Right lung (tissue), 5 donors: ENCODE data around the gene RPL37A. TPM values are rescaled to one million over a fixed set of nuclear protein-coding genes. Genes with fewer than 3 reads are reported as not detected.

Experiments
- DNase-seq, 2 donors: peaks; one replicate each; pipeline ENCODE4 v3.0.0-alpha.2; 2013
- polyA plus RNA-seq, 5 donors: library from polyadenylated mRNA; unstranded; fragments of 120-200 nt; gene quantifications; one replicate each; pipeline versions ENCODE4 v1.2.1 to v1.2.3, GENCODE V29; 2013; ENCODE audit warnings: inconsistent platforms in 1 of 5, low replicate concordance in 1 of 5; ENCODE audit not compliant: insufficient read length in 5 of 5, insufficient read depth in 1 of 5

The RPL37A gene
- polyA plus RNA-seq, 5 donors, result 2,481 to 3,642 (median 2,862) TPM

DNA sequence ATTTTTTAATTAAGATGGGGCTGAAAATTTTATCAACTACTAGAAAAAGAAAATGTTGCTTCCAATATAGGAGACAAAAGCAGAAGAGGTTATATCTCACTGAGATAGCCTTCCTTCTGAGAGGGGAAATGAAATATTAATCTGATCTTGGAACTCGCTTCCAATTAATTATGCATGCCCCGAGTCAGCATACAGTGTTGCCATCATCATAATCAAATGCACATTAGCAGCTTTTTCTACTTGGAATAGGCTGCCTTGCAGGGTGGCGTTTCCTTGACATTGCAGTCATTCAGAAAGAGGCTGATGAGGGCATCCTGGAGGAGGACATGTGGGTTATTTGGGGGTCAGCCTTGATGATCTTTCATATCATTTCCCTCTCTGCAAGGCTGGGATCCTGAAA is 18.4 kb upstream of the RPL37A start:
- no peak for DNase-seq

DNA sequence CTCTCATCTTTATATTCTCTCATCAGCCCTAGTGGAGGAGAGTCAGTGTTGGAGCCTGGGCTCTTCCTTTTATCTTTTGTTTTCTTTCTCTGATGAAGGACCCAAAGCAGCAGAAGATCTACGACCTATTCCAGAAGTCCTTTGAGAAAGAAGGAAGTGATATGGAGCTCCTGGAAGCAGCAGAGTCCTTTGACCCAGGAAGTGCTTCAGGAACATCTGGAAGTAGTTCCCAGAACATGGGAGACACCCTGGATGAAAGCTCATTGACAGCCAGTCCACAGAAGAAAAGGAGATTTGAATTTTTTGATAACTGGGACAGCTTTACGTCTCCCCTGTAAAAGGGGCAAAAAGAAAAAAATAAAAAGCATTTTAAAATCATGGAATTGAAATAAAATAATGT is 16.0 kb upstream of the RPL37A start:
- no peak for DNase-seq

DNA sequence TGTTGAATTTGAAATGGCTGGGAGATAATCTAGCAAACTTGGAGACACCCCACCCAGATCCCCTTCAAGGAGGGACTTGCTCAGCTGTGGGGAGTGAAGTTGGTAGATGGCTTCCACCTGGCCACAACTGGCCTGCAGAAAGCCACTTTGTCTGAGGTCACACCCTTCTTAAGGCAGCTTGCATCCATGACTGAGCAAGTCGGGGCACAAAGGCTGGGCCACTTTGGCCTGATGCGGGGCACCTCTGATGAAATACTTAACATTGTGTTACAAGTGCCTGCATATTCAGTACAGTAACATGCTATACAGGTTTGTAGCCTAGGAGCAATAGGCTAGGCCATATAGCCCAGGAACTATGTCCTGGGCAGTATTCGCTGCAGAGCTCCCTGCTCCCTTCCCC is 13.4 kb upstream of the RPL37A start:
- DNase-seq, result no peak

DNA sequence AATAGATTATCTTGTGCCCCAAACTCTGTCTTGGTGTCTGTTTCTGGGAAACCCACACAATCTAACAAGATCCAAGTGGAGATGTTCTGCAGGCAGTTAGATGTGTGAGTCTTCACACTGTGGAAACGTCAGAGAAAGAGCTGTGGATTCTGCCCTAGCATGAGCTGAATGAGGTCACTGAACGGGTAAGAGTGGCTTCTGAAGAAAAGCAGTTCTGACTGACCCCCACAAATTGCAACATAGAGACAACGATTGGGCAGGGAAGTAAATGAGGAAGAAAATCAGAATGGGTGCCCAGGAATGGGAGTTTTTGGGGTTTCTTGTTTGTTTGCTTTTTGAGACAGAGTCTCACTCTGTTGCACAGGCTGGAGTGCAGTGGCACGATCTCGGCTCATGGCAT is 12.9 kb upstream of the RPL37A start:
- DNase-seq, result no peak

DNA sequence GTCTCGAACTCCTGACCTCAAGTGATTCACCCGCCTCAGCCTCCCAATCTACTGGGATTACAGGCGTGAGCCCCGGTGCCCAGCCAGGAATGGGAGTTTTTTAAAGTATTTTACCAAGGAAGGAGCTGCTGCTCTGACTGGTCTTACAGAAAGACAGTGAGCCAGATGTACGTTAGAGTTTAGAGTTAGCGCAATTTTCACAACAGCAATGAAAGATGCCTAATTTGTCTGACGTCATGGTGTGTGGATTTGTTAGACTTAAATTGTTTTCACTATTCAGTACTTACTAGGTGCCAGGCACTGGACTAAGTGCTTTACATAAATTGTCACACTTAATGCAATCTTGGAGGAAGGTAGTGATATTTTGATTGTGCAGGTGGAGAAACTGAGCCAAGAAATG is 12.4 kb upstream of the RPL37A start:
- DNase-seq, result no peak

DNA sequence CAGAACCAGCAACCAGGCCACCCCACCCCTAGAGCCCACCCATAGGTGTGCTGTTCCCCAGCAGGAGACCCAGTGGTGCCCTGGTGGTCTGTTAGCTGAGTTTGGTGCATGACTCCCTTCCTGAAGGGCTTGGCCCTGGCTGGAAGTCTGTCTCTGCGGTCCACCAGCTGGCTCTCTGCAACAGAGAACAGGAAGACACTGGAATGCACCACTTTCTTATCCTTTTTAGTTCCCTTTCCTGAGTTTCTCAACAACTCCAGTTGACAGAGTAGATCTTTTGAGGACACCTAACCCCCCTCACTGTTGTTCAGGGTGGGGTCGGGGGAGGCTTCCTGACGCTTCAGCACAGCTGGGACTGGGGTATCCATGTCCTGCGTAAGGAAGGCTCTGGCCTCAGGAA is 11.9 kb upstream of the RPL37A start:
- no peak for DNase-seq

DNA sequence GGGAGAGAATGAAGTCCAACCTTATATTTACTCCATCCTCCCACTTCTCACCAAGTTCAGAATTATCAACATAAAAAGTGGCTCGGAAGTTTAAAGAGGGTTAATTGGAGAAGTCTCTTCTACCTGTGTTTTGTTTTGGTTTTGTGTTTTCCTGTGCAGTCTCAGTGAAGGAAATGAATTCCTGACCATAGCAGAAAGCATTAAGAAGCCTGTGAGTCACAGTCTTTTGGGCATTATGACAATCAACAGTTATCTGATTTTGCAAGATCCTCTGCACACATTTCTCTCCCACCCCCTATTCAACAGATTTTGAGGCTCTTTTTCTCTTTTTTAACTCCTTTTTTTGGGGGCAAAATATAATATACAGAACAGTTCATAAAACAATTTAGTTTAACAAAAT is 8.6 kb upstream of the RPL37A start:
- no peak for DNase-seq

DNA sequence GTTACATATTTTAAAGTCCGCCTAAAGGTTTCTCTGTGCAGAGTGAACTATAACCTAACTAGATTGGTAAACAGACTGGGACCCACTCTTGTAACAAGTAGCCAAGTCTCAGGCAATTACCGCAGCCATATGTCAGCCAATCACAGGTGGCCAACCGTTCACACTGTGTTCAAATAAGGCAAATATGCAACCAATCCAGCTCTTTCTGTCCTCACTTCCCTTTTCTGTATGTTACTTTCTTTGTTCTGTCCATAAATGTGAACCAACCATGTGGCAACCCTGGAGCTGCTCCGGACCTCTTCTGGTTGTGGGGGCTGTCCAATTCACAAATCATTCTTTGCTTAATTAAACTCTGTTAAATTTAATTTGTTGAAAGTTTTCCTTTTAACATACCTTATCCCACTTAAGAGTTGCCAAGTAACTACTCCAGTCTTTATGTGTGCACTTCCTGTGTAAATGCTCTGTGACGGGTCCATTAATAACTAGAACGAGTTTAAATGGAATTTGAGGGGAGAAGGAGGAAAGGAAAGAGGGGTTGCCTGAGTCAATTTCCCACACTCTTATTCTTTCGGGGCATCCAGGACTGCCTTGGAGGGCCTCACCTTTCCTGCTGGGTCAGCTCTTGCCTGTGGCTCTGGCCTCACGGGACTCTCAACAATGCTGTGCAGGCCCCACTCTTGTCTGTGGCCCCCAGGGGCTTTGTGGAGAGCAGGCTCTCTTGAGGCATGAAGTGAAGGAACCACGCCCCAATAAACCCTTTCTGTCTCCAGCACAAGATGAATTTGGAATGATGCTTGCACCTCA is 6.6 kb upstream of the RPL37A start:
- peak; percentile 40 to 46 for DNase-seq

DNA sequence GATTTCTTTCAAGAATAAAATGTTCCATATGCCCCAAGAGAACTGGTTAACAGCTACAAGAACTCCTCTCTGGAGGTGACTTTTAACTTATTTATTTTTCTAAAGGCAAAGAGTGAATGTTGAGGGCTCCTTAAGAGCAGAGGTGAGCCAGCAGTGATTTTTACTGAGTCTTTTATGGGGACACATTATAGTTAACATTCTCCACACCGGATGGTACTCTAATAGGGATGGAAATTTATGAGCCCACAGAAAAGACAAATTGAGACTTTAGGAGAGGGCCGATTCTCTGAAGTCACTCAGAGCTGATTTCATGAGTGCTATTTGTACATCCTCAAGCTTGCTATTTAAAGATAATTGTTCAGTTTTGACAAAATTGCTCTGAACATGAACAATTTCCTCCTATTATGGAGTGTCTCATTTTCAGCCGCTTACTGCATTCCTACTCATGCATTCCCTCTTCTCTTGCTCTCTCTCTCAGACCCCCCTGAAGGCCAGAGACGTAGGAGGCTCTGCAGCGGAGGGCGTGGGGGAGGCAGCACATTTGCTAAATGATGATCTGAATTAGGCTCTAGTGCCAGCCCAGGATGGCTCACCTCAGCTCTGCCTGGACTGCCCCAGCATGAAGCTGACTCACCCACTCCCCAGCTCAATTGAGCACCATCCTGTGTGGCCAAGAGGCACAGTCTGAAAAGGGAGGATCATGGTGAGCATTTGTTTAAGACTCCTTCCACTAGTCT is 5.9 kb upstream of the RPL37A start:
- DNase-seq, result no peak

DNA sequence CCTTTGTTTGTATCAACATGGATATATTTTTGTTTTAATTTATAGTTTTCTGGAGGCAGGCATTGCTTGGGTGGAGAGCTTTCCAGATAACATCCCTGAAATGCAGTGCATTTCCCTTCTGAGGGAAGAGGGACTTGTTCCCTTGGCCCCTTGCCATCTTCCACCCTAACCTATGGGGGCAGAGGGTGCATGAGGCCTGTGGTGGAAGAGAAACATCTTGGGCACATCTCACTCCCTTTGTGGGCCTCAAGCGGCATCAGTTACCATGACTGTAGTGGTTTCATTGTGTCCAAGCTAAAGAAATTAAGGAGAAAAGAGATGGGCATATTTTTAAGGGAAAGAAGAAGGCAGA is 5.3 kb upstream of the RPL37A start:
- DNase-seq, result no peak

DNA sequence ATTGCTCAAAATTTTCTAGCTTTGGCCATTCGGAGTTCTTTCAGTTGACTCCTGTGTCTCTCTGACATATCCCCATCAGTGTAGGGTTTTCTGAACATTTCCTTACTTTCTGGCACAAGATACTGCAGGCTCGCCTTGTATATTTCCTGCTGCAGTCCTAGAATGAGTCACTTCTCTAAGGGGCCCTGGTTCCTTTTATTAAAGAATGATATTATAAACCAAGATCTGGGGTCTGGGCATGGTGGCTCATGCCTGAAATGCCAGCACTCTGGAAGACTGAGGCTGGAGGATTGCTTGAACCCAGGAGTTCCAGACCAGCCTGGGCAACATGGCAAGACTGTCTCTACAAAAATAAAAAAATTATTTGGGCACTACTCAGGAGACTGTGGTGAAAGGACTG is 3.0 kb upstream of the RPL37A start:
- DNase-seq, result no peak

DNA sequence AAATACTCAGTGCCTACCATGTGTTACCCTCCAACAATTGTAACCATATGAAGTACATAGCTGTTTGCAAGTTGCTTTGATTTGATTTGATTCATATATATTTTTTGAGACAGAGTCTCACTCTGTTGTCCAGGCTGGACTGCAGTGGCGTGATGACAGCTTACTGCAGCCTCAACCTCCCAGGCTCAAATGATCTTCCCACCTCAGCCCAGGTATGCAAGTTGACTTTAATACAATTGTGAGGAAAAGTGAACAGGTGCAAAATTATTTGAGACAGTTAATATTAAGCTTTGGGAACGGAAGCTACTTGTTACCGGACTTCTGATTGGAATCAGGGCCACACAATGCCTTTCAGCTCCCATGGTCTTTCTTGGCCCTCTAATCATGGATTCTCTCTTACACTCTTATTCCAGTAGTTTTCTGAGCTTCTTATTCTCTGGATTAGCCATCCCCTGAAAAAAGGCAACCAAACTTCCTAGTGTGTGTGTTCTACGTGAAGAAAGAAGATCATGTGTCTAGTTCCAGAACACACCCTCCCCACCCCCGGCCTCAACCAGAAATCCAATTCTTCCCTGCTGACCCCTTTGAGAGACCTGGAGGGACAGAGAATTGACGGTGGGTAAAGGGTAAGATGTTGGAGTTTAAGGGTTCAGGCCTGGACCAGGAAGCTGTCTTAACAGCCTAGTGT is 1.1 kb upstream of the RPL37A start:
- DNase-seq, result no peak

DNA sequence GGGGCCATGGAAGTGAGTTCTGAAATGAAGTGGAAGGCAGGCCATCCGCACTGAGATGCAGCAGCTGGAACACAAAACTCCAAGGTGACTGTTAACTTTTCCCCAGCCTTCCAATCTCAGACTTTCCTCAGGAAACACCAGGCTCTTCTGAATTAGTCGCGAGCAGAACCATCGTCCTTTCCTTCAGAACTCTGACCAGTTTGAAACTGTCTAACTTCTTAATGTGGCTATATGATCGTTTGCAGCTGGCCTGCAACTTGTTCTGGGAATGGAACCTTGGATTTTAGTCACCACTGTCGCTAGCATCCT is 620 bp upstream of the RPL37A start:
- peak in 1 of 2 donors; percentile 39 for DNase-seq

DNA sequence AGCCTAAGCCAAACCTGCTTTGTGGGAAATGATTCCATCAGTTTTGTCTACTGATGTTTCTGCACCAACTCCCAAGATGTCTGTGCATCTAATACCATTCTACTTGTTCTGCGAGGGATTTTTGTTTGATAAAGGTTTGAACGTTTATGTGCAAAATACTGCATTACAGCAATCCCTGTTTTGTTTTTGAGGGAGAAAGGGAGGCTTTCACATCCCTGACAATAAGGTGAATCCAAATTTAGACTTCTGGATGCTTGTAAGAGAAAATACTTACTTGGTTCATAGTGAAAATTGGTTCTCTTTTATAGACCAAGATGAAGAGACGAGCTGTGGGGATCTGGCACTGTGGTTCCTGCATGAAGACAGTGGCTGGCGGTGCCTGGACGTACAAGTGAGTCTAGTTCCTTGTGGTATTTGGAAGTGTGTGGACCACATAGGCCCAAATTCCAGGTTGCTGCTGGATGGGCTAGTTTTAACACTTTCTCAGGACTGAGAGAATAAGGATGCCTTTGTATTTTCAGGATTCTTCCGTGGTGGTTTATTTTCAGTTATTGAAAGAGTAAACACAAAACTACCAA is 1.1 kb downstream of the RPL37A start:
- DNase-seq, result no peak

DNA sequence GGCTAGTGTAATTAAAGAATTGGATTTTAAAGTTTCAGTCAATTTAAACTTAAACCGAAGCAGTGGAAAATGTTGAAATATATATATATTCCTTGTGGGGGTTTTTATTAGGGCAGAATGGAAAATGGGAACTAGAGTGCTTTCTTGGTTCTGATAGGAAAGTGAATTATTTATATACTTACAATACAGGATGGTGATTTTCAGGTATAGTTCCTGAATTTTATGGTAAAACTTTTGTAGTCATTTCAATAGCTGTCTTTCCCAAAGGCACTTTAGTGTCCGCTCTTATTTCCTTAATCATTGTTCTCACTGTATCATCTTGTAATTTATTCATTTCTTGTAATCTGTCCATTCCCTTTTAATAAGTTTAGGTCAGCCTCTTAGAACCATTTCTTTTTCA is 1.9 kb downstream of the RPL37A start:
- DNase-seq, result no peak

DNA sequence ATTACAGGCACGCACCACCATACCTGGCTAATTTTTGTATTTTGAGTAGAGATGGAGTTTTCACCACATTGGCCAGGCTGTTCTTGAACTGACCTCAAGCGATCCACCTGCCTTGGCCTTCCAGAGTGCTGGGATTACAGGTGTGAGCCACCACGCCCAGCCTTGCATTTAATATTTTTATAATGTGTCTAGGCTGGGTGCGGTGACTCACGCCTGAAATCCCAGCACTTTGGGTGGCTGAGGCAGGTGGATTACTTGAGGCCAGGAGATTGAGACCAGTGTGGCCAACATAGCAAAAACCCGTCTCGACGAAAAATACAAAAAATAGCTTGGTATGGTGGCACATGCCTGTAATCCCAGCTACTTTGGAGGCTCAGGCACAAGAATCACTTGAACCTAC is 3.2 kb downstream of the RPL37A start:
- no peak for DNase-seq

DNA sequence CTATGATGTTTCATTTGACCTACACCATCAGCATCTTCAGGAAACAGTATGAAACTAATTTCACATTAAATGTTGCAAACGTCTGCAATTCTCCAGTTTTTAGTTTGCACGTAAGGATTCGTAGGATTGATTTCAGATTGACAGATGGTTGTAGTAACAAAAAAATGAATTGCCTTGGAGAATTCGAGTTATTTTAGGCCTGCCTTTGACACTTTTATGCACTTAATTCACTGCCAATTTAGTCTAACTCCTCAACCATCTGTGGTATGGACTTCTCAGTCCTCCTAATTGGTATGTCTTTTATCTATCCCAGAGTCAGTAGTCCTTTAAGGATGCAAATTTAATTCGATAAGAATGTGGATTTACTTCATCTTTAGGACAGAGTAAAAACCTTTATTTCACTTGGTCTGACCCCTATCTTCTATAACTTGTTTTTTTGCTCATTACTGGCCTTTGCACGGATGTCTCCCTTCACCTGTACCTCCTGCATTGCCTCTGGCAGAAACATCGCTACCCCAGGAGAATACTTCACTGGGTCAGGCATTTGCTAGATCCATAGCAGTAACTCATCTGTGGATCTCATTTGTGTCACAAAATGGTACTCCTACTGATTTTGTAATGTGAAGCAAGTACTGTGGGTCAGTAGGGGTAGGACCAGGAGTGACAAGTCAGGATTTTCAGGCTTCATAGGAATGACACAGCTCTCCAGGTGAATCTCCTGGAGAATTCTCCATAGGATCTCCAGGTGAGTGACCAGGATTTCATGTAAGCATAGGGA is 3.9 kb downstream of the RPL37A start:
- DNase-seq, result no peak

DNA sequence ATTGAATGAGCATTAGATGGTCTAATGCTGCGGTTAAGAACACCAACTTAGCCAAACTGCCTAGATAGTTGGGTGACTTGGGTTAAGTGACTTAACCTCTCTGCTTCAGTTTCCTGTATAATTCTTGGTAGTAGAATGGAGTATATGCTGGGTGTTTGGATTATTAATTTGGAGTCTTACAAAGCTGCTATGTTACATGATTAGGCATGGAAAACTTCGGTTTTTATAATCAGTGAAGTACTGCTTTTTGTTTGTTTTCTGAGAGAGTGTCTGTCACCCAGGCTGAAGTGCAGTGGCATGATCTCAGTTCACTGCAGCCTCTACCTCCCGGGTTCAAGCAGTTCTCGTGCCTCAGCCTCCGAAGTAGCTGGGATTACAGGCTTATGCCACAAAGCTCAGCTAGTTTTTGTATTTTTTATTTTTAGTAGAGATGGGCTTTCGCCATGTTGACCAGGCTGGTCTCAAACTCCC is 4.5 kb downstream of the RPL37A start:
- no peak for DNase-seq

DNA sequence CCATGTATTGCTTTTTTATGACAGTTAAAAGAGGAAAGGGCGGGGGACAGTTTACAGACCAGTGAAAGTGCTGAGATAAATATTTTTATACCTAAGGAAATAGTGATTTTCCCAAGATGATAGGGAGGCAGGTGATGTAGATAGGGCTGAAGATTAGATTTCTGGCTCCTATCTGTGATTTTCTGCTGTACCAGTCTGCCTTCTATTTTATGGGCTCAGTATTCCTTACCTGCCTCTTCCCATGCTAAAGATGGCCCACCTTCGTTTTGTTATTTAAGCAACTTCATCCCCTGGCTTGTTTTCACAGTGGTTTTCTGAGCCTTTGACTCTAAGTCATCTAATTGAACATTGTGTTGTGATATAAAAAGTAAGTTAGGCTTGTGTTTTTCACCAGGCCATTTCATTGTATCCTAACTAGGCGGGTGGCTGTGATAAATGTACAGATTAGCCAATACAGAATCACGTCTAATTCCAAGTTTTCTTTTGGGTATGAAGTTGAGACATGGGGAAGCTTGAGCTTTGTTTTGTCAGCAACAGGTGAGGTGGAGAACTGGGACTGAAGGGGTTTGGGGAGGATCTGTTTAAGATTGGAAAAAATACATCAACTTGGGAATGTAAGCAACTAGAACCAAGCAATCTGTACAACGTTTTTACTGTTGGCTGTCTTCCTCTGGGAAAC is 5.2 kb downstream of the RPL37A start:
- no peak for DNase-seq

DNA sequence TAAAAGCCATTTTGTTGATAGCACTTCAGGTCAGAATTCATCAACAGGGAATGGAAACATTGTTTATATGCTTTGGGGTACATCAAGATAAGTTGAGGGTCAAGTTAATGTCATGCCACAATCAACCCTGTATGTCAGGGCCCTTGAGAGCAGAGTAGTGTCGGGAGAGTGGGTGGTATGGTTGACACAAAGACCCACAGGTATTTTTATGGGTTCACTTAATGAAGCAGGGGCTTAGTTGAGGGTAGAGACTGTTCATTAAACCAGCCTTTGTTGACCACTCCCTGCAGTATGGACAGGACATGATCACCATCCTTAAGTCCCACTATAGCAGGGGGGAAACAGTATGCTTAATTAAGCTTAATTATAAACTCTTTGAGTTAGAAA is 5.7 kb downstream of the RPL37A start:
- DNase-seq, result no peak
